GM19452 (cell line): ENCODE data around the gene TEPSIN.

Experiments used
- ATAC-seq: cut with Tn5 transposase; IDR thresholded peaks from one replicate; pipeline ENCODE4 v1.9.1; 2021; ENCODE audit not compliant: unreplicated experiment

The TEPSIN gene

DNA sequence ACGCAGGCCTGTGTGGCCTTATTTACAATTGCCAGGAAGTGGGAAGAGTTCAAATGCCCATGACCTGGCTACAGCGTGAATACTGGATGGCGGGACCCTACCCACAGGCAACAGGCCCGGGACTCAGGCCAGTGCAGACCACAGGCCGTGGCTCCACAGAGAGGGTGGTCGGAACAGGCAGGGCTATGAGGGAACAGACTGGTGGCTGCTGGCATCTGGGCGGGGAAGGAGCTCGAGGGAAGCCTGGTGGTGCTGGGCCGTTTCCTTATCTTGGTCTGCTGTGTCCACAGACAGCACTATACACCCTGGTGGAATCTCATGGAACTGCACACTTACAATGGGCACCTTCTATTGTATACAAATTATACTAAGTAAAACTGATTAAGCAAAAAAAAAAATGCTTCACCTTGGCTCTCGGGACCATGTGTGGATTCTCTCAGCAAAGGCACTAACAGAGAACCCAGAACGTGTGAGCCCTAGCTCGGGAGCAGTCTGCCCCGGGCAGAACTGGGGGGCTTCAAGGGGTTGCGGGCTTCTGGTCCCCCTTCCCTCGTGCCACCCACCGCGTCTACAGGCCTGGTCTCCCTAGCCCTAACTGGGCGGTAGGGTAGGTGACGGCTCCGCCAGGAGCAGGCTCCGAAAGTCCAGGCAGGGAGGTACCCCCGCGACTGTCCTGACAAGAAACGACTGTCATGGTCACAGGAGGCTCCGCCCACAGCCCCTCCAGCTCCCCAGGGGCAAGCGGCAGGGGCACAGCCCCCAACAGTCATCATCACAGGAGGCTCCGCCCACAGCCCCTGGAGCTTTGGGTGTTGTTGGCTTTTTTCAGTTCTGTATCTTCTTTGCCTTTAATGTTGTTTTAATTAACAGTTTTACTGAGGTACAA, 37.9 kb downstream of the TEPSIN start:
- no peak for ATAC-seq

DNA sequence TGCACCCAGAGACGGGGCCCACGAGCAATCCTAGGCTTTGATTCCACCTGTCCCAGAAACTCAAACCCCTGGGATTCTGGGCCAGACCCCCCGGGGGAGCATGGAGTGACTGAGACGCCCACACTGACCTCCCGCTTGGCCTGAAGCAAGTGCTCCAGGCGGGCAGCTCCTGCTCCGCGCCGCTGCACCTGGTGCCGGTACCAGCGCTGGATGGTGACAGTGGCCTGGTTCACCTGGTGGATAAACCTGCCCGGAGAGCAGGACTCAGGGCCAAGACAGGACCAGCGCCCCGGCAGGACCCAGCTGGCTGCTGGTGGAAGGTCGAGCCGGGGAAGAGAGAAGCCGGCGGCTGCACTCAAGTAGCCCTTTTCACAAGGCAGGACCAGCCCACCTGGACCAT, 38.7 kb downstream of the TEPSIN start:
- ATAC-seq, result no peak

GRCh38 chr17:81199482-81199830, 39.4 kb downstream of the TEPSIN start:
- no peak for ATAC-seq

- no peak for ATAC-seq
Measured at GRCh38 chr17:81198826-81199481, 39.9 kb downstream of the TEPSIN start.

DNA sequence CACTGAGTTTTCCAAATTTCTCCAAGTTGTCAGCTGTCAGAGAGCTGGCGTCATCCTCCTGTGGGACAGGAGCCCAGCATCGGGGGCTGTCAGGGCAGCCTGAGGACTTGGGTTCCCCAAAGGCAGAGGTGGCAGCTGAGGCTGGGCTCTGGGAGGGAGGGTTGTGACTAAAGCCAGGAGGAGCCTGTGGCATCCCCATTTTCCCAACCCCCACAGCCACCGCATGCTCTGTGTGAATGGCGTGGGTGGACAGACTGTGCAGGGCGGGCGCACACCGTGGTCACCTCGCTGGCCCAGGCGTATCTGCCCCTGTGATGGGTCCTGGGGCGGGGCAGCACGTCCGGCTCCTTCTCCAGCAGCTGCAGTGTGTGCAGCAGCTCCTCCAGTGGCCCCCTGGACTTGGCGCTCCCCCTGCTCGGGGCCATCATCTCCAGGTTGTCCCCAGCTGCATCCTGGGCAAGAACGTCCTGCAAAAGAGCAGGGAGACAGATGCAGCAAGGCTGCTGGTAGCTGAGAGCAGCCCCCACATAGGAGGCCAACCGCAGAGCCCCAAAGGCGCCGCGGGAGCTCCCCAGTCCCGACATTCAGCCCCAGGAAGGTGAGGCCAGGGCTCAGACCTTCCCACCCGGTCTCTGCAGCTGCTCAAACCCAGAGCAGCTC, 40.9 kb downstream of the TEPSIN start:
- no peak for ATAC-seq

GRCh38 chr17:81197409-81197795, 41.5 kb downstream of the TEPSIN start:
- ATAC-seq, result no peak

DNA sequence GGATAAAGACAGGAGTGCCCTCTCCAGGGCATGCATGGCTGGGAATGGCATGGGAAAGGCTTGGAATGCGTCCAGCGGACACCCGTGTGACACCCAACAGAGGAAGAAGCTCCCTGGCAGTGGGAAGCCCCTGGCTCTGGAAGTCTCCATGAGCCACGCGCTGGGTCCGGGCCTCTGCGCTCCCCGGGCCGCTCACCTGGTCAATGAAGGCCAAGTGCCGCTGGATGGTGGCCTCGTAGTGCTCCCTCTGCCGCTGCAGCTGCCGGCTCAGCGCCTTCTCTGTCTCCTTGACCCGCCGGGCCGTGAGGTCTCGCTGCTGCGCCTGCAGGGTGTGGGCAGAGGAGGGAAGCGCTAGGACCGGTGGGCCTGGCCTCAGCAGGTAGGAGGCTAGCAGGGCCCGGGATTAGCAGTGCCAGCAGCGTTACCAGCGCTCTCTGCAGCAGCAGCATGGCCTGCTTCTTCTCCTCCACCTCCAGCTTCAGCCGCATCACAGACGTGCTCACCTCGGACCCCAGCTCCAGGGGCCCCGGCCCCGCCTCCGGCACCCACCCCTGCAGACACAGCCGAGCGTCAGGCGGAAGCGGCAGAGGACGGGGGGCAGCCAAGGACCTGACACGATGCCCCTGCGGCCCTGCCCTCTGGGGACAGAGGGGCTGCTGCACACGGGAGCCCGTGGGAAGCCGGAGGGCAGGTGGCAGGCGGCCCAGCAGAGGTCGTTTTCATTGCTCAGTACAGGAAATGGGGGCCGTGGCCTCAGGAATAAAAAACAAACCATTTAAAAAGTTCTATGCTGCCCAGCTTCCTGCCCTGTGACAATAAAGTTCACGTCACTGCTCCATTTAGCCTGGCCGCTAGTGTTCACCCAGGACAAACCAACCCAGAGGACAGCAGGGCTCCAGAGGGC, 42.1 kb downstream of the TEPSIN start:
- ATAC-seq, result no peak

- ATAC-seq, result no peak
Measured at GRCh38 chr17:81195941-81196495, 42.8 kb downstream of the TEPSIN start.

GRCh38 chr17:81194941-81195901, 43.6 kb downstream of the TEPSIN start:
- ATAC-seq, result no peak

- ATAC-seq, result no peak
Measured at GRCh38 chr17:81194225-81194760, 44.6 kb downstream of the TEPSIN start.

DNA sequence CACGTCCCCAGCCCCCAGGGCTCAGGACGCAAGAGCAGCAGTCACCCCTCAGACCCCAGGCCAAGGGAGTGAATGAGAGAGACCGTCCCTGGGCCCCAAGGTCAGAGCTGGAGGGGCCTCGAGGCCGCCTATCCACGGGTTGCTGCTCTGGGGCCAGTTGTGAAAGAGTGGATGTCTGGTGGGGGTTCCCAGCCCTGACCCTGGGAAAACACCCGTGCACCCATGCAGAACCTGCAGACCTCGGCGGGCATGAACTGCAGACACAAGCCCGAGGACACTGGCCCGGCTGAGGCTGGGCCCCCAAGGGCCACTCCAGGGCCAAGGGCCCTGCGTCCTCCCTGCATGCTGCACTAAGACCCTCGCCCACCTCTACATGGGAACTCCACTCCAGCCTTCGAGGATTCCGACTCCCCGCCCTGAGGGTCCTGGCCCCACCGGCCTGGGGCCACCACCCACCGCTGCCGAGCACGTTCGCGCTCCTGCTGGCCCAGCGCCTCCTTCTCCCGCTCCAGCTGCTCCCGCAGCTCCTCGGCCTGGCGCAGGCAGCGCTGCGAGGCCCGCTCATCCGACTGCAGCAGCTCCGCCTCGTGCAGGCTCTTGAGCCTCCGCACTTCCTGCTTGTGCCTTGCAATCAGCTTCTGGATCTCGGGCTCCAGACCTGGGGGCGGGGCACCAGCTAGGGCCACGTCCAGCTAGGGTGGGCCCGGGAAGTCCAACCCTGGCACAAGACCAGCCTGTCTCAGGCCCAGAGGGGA, 45.2 kb downstream of the TEPSIN start:
- no peak for ATAC-seq

GRCh38 chr17:81193051-81193410, 45.8 kb downstream of the TEPSIN start:
- no peak for ATAC-seq

DNA sequence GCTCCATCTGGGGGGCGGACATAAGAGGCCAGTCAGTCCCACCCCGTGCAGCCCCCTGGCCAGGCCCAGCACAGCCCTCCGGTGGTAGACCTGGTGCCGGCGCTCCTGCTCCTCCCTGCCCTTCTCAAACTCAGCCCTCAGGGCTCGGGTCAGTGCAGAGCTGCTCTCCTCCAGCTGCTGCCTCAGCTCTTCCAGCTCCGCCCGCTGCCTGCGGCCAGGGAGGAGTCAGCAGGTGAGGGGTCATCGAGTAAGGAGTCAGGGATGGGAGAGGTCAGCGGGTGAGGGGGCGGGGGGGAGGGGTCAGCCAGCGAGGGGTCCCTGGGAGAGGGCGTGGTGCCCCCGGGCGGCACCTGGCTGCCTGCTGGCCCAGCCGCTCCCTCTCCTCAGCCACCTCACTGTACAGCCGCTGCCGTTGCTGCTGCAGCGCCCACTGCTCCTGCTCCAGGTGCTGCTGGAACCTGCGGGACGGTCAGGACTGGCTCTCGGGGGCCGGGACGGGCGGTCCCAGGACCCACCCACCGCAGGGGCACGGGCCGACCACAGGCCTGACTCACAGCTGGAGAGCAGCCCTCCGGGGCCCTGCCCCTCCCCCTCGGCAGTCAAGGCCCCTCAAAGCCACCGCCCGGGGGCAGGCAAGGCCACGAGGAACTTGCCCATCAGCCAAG, 46.3 kb downstream of the TEPSIN start:
- no peak for ATAC-seq

DNA sequence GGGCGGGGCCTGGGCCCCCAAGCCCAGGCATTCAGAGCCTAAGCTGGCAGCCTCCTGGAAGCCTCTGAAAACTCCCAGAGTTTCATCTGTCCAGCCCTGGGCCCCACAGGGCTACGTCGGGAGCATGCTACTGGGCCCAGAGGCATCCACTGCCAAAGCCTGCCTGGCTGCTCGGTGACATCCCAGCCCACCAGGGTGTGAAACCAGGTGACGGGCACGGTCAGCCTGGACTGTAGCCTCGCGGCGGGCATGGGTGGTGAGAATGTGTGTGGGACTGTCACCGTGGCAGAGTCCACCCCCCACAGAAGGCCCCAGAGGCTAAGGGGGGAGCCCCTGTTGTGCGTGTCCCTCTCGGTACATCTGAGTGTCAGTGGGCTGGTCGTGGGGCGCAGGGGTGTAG, 47.2 kb downstream of the TEPSIN start:
- ATAC-seq, result no peak

- no peak for ATAC-seq
Measured at GRCh38 chr17:81191116-81191515, 47.7 kb downstream of the TEPSIN start.

- ATAC-seq, result no peak
Measured at GRCh38 chr17:81190591-81190990, 48.3 kb downstream of the TEPSIN start.

DNA sequence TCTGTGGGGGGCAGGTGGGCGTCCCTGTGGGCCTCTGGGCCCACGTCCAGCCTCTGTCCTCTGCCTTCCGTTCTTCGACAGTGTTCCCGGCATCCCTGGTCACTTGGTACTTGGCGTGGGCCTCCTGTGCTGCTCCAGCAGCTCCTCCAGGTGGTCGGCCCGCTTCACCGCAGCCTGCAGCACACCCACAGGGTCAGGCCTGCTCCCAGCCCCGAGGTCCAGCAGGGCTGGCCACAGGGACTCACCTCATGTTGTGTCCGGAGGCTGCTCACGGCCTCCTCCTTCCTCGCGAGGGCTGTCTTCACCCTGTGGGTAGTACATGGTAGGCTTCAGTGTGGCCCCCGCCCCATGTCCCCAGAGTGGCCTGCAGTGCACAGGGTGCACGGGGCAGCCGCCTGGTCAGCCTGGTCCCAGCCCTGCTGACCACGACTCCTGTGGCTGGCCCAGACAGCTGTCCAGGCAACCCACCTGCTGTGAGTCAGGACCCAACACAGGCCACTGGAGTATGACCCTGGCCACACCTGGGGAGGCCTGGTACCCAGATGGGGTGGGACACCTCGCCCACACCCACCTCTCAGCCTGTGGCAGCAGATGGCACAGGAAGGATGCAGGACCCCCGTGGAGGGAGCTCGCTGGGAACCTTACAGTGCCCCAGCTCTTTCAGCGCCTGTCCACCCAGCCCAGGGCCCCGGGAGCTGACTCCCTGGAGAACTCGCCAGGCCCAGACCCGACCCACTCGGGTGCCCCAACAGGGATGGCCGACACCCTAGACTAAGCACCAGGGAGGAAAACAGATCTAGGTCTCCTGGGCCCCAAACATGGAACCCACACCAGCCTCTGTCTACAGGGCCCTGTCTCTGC, 49.0 kb downstream of the TEPSIN start:
- ATAC-seq, result no peak
